Hypothalamus (tissue), 51 donors: ENCODE results near the gene TRIM46.

Source experiments
- DNase-seq, 51 donors: peaks; one replicate each; lab custom pipeline; 2025; lab: John Stamatoyannopoulos, UW

The TRIM46 gene

DNA sequence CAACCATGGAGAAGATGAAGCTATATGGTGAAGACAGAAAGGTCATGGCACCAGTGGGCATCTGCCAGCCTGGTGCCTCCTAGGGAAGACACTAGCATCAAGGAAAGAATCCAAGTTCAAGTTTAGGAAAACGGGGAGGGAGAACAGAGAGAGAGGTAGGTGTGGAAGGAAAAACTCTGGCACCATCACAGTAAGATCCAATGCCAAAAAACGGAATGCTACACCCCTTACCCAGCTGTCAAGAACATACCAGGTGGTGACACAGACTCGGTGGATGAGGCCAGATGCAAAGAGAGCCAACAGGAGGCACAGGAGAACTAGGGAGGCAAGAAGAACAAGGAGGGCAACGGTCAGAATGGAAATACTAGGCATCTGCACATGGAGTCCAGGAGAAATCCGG is 4.1 kb upstream of the TRIM46 start:
- no peak for DNase-seq

DNA sequence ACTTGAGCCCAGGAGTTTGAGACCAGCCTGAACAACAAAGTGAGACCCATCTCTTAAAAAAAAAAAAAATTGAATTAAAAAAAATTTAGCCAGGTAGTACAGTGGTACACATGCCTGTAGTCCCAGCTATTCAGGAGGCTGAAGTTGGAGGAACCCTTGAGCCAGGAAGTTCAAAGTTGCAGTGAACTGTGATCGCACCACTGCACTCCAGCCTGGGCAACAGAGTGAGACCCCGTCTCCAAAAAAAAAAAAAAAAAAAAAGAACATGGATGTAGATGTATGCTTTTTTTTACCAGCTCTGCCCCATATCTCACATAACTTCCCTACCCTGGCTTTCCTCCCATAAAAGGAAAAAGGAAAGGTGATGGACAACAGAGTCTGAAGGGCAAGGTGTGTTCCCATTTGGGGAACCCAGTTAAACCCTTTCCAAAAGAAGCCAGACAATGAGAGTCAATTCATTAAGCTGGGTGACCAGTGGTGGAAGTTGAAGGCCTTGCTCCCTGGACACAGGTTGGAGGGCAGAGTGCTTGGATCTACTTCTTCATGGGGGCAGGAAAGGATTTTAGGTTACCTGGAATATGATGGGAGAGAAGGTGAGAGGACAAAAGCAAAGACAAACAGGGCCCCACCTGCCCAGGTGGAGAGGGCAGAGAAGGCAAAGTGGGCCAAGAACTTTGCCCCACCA is 3.4 kb upstream of the TRIM46 start:
- no peak for DNase-seq

DNA sequence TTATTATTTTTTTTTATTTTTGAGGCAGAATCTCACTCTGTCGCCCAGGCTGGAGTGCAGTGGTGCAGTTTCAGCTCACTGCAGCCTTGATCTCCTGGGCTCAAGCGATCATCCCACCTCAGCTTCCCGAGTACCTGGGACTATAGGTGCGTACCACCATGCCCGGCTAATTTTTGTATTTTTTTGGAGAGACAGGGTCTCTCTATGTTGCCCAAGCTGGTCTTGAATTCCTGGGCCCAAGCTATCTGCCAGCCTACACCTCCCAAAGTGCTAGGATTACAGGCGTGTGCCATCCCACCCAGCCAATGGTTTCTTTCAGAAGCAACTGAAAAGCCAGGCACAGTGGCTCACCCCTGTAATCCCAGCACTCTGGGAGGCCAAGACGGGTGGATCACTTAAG is 2.8 kb upstream of the TRIM46 start:
- no peak for DNase-seq

DNA sequence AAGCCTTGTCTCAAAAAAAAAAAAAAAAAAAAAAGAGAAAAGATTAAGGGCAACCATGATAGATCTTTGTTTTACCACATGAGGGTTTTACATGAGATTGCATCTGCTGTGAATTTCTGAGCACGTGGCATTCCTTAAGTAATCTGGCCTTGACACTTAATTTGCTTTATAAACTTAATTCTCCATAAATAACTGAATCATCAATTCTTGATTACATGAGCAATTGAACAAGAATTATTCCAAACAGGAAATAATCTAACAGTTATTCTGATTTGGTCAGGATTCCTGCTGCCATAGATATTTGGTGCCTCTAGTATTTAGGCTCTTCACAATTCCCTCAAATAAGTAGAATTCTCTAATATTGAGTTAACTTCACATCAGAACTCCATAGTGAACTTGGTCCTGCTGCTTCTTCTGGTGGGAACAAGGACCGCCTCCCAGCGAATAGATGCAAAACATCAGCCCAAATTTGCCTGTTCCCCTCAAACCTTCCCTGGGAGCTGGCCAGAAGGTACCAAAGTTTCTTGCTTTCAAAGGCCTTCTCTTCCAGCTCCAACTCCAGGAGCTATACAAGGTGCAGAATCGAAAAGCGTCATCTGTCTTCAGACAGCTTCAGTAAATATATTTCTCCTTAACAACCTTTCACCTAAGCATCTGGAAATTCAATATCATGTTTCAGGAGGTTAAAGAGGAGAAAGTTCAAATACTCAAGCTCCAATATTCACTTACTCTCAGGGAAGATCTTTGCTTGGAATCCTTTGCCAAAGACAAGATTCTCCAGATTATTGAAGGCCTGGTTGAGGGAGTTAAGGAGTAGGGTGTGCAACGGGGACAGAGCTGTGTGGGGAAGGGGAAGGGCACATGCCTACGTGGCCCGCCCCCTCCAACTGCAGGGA is 1.6 kb upstream of the TRIM46 start:
- DNase-seq: no peak

DNA sequence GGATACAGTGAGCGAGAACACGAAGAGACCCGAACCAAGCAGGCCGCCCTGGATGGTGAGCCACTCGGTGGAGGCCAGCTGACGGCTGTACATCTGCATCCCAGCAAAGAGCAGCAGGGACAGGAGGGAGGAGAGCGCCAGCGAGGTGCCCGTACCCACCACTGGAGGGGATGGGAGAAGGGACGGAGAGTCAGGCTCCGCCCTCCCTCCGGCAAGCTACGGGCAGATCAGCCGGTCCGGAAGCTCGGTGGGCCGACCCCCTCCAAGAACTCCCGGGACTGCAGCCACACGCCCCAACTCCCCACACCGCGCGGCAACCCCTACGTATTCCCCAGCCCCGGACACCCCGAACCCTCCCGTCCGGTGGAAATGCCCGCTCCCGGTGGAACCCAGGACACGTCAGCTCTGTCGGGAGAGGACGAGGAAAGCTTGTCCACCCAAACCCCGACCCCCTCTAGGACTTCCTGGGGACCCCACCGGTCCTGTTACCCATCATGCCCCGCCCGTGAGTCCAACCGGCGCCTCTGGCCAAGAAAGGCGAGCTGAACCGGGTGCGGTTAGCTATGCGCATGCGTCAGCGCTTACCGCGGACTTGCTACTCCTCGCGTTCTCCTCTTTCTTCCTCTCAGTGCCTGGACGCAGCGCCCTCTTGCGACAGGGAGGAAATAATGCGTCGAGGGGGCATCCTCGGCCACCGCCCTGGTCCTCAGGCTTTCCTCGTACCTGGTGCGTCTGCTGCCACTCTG is 744 bp upstream of the TRIM46 start, which contains the start of gene KRTCAP2:
Gene KRTCAP2 (minus strand): TSS at position 573 of the 746 bp plus-strand sequence. CDS start 80 bp downstream, at position 493.
- DNase-seq: peak; percentile 54 to 96 (median 90)

DNA sequence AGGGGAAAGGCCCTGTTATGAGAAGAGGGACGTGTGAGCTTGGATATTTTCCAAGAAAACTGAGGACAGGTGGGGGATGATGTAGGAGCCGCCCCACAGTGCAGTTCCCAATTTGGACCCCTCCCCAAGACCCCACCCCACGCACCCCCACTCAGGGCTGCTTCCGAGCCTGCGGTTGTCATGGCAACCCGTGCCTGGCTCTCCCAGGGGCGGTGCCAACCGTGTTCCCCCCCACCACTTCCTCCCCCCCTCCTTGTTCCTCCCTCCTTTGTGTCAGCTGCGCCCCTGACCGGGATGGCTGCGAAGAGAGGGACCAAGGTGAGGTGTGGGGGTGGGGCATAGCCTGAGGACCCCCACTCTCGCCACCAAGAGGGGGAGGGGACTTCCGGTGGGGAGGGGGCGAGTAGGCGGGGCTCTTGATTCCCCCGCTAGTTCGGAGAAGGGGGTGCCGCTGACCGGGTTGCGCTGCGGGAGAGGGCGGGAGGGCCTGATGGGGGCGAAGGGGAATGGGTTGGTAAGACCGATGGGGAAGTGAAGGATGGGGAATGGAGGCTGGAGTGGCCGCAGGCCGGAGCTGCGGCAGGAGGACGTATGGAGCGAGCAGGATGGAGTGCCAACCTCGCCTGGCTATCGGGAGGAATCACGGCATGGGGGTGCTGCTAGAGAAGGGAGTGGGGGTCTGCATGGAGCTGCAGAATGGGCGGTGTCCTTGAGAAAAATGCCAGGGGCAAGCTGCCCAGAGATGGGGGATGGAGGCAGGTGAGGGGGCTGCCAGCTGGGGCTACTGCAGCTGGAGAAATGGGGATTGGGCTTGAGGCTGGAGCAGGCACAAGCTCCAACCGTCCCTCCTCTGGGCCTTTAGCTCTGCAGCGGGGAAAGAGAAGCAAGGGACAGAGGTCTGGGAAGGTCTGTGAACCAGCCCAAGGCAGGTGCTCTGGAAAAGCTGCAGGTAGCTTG is 953 bp downstream of the TRIM46 start:
- DNase-seq: peak in 19 of 51 donors; percentile 26 to 77 (median 51)

DNA sequence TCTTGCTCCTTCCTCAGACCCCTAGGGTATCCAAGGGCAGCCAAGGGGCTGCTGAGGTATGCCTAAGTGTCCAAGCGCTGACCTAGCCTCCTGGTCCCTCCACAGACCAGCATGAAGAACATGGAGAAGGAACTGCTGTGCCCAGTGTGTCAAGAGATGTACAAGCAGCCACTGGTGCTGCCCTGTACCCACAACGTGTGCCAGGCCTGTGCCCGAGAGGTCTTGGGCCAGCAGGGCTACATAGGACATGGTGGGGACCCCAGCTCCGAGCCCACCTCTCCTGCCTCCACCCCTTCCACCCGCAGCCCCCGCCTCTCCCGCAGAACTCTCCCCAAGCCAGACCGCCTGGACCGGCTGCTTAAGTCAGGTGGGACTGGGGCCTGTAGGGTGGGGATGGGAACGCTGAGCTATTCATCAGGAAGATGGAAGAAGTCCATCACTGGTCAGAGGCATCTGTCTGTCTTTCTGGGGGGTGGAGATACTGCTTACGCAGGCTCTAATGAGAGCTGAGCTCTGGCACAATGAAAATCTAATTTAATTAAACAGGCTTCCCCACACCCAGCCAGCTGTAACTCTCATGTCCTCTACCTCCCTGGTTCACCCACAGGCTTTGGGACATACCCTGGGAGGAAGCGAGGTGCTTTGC is 1.8 kb downstream of the TRIM46 start:
- DNase-seq: no peak

DNA sequence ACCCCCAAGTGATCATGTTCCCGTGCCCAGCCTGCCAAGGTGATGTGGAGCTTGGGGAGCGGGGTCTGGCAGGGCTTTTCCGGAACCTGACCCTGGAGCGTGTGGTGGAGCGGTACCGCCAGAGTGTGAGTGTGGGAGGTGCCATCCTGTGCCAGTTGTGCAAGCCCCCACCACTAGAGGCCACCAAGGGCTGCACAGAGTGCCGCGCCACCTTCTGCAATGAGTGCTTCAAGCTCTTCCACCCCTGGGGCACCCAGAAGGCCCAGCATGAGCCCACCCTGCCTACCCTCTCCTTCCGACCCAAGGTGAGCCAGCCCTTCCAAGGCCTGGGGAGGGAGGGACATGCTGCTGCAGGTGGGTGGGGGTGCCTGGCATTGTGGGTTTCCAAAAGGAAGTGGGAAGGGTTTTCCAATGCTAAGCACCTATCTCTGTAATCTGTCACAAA is 2.3 kb downstream of the TRIM46 start:
- peak in 2 of 51 donors; percentile 14 to 25 for DNase-seq

DNA sequence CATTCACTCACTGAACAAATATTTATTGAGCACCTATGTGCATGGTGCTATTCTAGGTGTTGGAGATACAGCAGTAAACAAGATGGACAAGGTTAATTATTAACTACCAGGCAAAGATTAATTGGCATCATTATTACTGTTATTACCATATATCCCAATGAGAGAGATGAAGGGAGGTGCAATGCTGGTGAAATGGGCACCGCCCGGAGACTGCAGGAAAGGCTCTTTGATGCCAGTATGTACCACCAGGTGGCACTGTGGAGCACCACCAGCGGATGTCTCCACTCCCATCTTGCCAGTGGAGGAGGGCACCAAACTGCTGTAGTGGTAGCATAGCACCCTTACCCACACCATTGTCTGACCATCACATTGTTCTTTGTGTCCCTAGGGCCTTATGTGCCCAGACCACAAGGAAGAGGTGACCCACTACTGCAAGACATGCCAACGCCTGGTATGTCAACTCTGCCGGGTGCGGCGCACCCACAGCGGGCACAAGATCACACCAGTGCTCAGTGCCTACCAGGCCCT is 3.0 kb downstream of the TRIM46 start:
- peak in 45 of 51 donors; percentile 25 to 88 (median 68) for DNase-seq

DNA sequence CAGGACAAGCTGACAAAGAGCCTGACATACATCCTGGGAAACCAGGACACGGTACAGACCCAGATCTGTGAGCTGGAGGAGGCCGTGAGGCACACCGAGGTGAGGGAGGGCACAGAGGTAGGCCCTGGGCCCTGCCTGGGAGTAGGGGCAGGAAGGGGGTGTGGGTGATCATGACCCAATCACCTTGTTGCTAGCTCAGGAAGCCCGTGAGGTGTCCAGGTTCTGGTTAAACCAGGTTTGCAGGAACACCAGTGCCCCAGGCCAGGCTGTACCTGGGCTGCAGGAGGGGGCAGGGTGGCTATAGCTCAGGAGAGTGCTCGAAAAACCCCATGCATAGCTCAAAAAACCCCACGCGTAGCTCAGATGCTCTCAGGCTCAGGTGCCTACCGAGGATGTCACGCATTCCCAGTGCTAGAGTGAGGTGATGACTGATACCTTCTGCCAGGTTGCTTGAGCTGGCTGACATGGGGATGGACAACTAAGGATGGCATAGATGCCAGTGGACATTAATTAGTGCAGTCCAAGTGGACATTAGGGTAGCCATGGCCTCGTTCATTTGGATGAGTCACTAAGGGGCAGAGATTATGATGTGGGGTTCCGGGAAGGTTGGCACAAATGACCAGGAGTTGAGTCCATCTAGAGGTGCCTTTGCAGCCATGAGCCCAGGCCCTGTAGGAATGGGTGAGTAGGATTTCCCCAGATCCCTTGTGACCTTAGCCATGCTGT is 3.7 kb downstream of the TRIM46 start:
- DNase-seq: no peak

DNA sequence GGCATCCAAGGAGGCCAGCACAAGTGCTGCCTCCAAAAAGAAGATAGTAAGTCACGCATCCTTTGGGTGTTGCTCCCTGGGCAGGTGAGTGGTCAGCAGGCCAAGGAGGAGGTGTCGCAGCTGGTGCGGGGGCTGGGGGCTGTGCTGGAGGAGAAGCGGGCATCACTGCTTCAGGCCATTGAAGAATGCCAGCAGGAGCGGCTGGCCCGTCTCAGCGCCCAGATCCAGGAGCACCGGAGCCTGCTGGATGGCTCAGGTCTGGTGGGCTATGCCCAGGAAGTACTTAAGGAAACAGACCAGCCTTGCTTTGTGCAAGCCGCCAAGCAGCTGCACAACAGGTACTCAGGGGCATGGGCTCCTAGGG is 4.3 kb downstream of the TRIM46 start:
- DNase-seq: no peak

DNA sequence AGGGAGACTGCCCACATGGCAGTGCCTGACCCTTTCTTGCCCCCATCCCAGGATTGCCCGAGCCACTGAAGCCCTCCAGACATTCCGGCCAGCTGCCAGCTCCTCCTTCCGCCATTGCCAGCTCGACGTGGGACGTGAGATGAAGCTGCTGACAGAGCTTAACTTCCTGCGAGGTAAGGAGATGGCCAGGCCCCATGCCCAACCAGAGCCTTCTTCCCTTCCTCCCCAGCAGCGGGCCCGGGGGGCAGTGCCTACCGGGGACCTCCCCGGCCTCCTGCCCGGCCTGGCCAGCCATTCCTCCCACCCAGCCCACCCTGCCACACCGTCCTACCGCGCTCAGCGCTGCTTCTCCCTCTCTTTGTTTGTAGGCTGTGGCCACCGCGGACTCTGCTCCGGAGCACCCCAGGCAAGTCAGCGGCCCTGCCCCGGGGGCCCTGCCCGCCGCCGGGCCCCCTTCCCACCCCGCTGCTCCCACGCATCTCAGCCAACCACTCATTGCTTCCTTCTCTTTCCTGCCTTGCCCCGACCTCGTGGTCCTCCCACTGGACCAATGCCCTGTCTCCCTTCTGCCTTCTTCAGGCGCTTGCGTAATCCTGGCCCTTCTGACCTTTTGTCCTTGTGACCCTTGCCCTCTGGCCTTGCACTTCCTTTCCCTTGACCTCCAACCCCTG is 4.9 kb downstream of the TRIM46 start:
- DNase-seq: no peak

DNA sequence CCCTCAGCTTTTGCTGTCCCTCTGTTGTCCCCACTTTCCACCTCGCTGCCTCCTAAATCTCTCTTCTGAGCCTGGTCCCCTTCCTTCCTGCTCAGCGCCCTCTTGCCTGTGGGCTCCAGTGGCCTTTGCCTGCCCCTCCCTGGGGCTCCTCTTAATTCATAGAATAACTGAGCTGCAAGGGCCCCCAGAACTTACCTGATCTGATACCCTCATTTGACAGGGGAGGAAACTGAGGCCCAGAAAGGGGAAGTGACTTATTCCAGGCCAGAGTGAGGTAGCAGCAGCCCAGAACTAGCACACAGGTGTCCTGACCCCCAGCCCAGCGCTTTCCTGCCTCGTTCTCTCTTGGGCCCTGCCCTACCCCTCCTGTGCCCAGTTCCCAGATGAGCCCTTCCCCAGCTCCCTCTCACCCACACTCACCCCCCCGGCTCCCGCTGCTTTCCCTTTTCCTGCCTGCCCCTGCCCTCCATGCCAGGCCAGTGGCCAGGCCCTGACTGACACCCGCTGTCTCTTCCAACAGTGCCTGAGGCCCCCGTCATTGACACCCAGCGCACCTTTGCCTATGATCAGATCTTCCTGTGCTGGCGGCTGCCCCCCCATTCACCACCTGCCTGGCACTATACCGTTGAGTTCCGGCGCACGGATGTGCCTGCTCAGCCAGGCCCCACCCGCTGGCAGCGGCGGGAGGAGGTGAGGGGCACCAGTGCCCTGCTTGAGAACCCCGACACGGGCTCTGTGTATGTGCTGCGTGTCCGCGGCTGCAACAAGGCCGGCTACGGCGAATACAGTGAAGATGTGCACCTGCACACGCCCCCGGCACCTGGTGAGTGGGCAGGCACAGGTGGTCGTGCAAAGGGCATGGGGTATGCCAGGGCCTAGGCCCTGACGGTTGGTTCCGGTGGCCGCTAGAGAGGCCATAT is 5.7 kb downstream of the TRIM46 start:
- no peak for DNase-seq

DNA sequence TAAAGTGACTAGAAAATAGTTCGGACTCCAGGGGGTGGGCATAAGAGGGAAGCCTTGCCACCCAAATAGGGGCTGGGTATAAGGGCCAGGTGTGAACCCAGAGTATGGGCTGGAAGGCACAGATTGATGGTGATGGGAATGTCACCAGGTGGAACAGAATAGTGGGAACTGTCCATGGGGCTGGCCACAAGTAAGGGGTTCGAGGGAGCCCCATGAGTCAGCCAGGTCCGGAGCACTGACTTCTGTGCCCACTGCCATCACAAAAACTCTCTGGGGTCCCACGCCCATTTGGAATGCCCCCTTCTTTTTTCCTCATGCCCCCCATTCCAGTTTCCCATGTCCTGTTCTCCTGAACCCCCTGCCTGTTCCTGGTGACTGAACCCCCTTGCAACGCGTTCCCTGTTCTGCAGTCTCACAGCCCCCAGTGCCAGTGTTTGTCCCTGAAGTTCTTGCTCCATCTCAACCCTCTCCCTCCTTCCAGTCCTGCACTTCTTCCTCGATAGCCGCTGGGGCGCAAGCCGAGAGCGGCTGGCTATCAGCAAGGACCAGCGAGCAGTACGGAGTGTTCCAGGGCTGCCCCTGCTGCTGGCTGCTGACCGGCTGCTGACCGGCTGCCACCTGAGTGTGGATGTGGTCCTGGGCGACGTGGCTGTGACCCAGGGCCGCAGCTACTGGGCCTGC is 7.9 kb downstream of the TRIM46 start:
- DNase-seq: no peak

DNA sequence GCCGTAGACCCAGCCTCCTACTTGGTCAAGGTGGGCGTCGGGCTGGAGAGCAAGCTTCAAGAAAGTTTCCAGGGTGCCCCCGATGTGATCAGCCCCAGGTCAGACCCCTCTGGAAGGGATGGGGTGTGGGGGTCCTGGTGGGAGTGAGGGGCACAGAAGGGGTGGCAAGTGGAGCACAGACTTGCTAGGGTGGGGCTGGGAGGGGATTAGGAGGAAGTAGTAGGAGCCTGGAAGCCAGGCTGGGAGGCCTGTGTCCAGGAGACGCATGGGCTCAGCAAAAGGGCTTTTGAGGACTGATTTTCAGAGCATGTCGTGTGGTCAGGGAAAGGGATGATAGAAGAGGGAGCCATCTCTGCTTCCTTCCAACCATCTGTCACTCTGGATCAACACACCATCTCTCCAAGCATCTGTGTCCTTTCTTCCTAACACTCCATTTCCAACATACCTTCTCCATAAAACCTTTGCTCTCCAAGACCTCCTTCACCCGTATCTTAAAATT is 8.5 kb downstream of the TRIM46 start:
- DNase-seq: no peak

DNA sequence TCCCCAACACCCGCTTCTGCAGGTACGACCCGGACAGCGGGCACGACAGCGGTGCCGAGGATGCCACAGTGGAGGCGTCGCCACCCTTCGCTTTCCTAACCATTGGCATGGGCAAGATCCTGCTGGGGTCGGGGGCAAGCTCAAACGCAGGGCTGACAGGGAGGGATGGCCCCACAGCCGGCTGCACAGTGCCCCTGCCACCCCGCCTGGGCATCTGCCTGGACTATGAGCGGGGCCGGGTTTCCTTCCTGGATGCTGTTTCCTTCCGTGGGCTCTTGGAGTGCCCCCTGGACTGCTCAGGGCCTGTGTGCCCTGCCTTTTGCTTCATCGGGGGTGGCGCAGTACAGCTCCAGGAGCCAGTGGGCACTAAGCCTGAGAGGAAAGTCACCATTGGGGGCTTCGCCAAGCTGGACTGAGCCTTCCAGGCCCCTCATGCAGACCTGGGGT is 10.1 kb downstream of the TRIM46 start:
- DNase-seq: no peak
